CD4-positive, alpha-beta T cell (primary cell): ENCODE measurements around the gene GFY. TPM values are rescaled to one million over a fixed set of nuclear protein-coding genes. Genes with fewer than 3 reads are reported as not detected.

Experiments
- ATAC-seq: fragments of 200-7000 bp; cut with Tn5 transposase; one replicate; pipeline ENCODE4 v1.10.0; 2022; ENCODE audit warnings: mild to moderate bottlenecking; ENCODE audit not compliant: poor library complexity
- CTCF ChIA-PET: fragments of 350-600 bp; sonication (Branson Sonifier 250); formaldehyde crosslinking; loops from one replicate; lab custom pipeline; 2021; ENCODE audit warnings: antibody characterized with exemption, inconsistent platforms; lab: Charles Lee
- POLR2A ChIA-PET: fragments of 350-600 bp; sonication (Branson Sonifier 250); formaldehyde crosslinking; loops from one replicate; lab custom pipeline; 2021; ENCODE audit warnings: antibody characterized with exemption, inconsistent platforms; lab: Charles Lee
- DNase-seq, 14 experiments: peaks; one replicate each; pipeline ENCODE4 v3.0.0-alpha.2; 2013 to 2020; ENCODE audit warnings: mixed read lengths in 2 of 14
- H3K27ac ChIP-seq, 2 donors: one replicate each; pipeline versions ENCODE4 v1.5.1 to v1.7.0; 2013; ENCODE audit warnings: low read length in 2 of 2, low read depth in 1 of 2, mild to moderate bottlenecking in 1 of 2
- H3K27me3 ChIP-seq, 2 experiments: 1 replicate in 1 of 2; 2 replicates in 1 of 2; pipeline versions ENCODE4 v1.6.1 to v1.7.0; 2013; ENCODE audit warnings: low read length in 2 of 2, control low read depth in 1 of 2, mild to moderate bottlenecking in 1 of 2, moderate library complexity in 1 of 2; ENCODE audit not compliant: insufficient read depth in 2 of 2, control insufficient read depth in 1 of 2
- H3K36me3 ChIP-seq: one replicate; pipeline ENCODE4 v1.6.1; 2013; ENCODE audit warnings: low read length, control low read depth; ENCODE audit not compliant: insufficient read depth
- H3K4me1 ChIP-seq: one replicate; pipeline ENCODE4 v1.6.1; 2013; ENCODE audit warnings: low read length, control low read depth; ENCODE audit not compliant: insufficient read depth
- H3K4me3 ChIP-seq: one replicate; pipeline ENCODE4 v1.5.1; 2013; ENCODE audit warnings: mild to moderate bottlenecking, low read length, moderate library complexity
- H3K9me3 ChIP-seq, 2 experiments: 1 replicate in 1 of 2; 2 replicates in 1 of 2; pipeline versions ENCODE4 v1.6.1 to v1.7.0; 2013; ENCODE audit warnings: low read length in 2 of 2, mild to moderate bottlenecking in 2 of 2, control low read depth in 1 of 2, moderate library complexity in 1 of 2; ENCODE audit not compliant: control insufficient read depth in 1 of 2, insufficient read depth in 1 of 2
- H3K27ac Mint-ChIP-seq: one replicate; pipeline ENCODE4 v1.8.0; 2020; ENCODE audit warnings: mixed read lengths
- H3K27me3 Mint-ChIP-seq: one replicate; pipeline ENCODE4 v1.8.0; 2021; ENCODE audit warnings: mixed read lengths
- H3K36me3 Mint-ChIP-seq: one replicate; pipeline ENCODE4 v1.8.0; 2021; ENCODE audit warnings: low read depth, mixed read lengths
- H3K4me1 Mint-ChIP-seq: one replicate; pipeline ENCODE4 v1.8.0; 2021; ENCODE audit warnings: low read depth, mixed read lengths
- H3K4me3 Mint-ChIP-seq: one replicate; pipeline ENCODE4 v1.8.0; 2020; ENCODE audit warnings: mild to moderate bottlenecking, mixed read lengths
- H3K9me3 Mint-ChIP-seq: one replicate; pipeline ENCODE4 v1.8.0; 2020; ENCODE audit warnings: mixed read lengths
- intact Hi-C, 2 experiments: fragments of 100-400 bp; cut with DNase I in 1 of 2; cut with micrococcal nuclease in 1 of 2; formaldehyde crosslinking; loops; one replicate each; pipeline versions ENCODE4 v1.15.1 to v1.9.0; 2023 to 2025; cut with DNase I, micrococcal nuclease
- total RNA-seq, 174 experiments: library from RNA in 2 of 174; stranded (reverse) in 2 of 174; gene quantifications; one replicate each; pipeline ENCODE4 v1.2.3 and lab custom pipeline; 2021 to 2026
- TF ChIP-seq, protein P1 (sequence below): fragments of 200-600 bp; IDR thresholded peaks from one replicate; pipeline ENCODE4 v1.8.0; 2022; ENCODE audit warnings: antibody characterized with exemption, mild to moderate bottlenecking

Gene GFY
- total RNA-seq, 2 experiments from 2014 or later: not detected

DNA sequence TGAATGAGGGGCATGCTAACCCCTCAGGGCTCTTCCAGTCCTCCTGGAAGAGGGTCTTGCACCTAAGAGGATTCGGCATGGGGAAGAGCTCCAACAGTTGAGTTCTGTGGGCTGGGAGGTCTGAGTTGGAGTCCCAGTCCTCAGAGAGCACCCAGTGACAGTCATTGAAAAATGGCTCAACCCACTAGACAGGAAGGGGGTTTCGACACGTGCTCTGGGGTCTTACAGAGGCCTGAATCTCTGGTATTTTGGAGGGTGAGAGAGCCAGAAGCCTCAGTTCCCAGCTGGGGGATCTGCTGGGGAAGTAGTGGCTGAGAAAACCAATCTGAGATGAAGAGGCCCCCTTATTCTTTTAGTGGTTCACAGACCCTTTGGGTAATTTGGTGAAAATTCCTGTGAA is 10.9 kb upstream of the GFY start:
- Histone ChIP-seq H3K4me1 (peaks cover 35% of the 10 kb centered on the region), H3K27ac (no peak overlapping the region), H3K27me3 (peaks cover 7 to 14% of the 10 kb centered on the region in 2 experiments), H3K4me3 (no peak overlapping the region), H3K36me3 (no peaks in the 10 kb centered on the region), H3K9me3 (no peaks in the 10 kb centered on the region)
- no peak for ATAC-seq
- Mint-ChIP-seq H3K4me1 (peaks cover 40% of the 10 kb centered on the region), H3K9me3 (no peaks in the 10 kb centered on the region), H3K27me3 (peaks cover 13% of the 10 kb centered on the region), H3K27ac (no peak overlapping the region), H3K36me3 (no peaks in the 10 kb centered on the region), H3K4me3 (no peak overlapping the region)
- POLR2A ChIA-PET: interaction anchor here (1.1 kb wide), 1 partner anchor 29 kb away, joined by 3 read pairs; no protein-coding TSS in a partner anchor
- intact Hi-C loops: no loop called here
- DNase-seq: no peak
- TF ChIP-seq, protein P1, sequence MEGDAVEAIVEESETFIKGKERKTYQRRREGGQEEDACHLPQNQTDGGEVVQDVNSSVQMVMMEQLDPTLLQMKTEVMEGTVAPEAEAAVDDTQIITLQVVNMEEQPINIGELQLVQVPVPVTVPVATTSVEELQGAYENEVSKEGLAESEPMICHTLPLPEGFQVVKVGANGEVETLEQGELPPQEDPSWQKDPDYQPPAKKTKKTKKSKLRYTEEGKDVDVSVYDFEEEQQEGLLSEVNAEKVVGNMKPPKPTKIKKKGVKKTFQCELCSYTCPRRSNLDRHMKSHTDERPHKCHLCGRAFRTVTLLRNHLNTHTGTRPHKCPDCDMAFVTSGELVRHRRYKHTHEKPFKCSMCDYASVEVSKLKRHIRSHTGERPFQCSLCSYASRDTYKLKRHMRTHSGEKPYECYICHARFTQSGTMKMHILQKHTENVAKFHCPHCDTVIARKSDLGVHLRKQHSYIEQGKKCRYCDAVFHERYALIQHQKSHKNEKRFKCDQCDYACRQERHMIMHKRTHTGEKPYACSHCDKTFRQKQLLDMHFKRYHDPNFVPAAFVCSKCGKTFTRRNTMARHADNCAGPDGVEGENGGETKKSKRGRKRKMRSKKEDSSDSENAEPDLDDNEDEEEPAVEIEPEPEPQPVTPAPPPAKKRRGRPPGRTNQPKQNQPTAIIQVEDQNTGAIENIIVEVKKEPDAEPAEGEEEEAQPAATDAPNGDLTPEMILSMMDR: no peak
- CTCF ChIA-PET: no interaction called here

DNA sequence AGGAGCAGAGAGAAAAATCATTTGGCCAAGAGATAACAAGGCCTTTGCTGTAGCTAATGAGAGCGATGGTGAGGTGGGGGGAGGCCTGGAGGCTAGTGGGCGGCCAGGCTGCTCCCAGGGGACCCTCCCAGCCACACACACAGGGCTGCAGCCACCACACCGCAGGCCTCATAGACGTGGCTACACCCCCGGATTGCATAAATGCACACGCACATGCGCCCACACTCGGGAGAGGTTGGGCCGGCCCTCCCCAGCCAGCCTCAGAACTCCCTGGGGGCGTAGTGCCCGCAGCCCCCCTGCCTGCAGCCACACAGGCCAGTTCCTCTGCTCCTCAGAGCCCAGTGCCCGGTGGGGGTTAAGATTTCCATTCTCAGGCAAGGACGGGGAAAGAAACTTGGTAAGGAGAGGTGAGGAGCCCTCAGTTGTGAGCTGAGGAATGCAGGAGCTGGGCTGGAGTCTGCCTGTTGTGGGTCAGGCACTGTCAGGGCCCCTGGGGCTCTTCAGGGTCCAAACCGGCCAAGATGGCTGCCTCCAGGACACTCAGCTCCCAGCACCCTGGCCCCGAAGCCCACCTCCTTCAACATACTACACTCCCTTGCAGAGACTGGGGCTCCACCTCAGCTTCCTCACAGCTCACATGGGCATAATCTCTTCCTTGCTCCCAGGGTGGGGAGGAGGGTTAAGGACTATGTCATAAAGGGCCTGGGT is 9.9 kb upstream of the GFY start:
- Mint-ChIP-seq H3K27ac (no peak overlapping the region), H3K36me3 (no peaks in the 10 kb centered on the region), H3K27me3 (peaks cover 23% of the 10 kb centered on the region), H3K4me1 (peaks cover 30% of the 10 kb centered on the region), H3K4me3 (no peak overlapping the region), H3K9me3 (no peaks in the 10 kb centered on the region)
- ChIA-PET CTCF (no interaction called here), POLR2A (no interaction called here)
- TF ChIP-seq, protein P1: no peak
- Histone ChIP-seq H3K4me1 (peaks cover 25% of the 10 kb centered on the region), H3K4me3 (no peak overlapping the region), H3K27ac (no peak overlapping the region), H3K9me3 (no peaks in the 10 kb centered on the region), H3K27me3 (peaks cover 14 to 24% of the 10 kb centered on the region in 2 experiments), H3K36me3 (no peaks in the 10 kb centered on the region)
- intact Hi-C loops: no loop called here
- DNase-seq (no peak), ATAC-seq (no peak)

DNA sequence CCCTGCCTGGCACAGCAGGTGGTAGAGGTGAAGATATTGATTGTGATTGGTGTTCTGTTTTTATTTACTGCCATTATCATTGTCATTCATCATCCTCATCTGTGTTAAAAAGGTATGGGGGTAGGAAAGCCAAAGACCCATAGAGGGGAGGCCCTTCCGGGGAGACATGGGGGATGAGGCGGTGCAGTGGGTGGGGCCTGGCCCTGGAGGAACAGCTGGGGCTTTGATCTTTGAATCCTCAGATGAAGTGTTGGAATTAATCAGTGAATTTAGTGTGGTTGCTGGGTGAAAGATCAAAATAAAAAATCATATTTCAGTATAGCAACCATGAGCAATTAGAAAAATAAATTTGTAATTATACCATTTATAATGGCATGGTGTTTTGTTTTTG is 9.4 kb upstream of the GFY start:
- intact Hi-C loops: no loop called here
- H3K4me3 ChIP-seq: no peak overlapping the region
- no peaks in the 10 kb centered on the region for H3K36me3 Mint-ChIP-seq
- ATAC-seq: no peak
- no peak overlapping the region for H3K27ac Mint-ChIP-seq
- peaks cover 0 to under 1% of the 10 kb centered on the region in 2 experiments for H3K9me3 ChIP-seq
- H3K27me3 ChIP-seq: peaks cover 20 to 29% of the 10 kb centered on the region in 2 experiments
- CTCF ChIA-PET: no interaction called here
- TF ChIP-seq, protein P1: no peak
- H3K9me3 Mint-ChIP-seq: no peaks in the 10 kb centered on the region
- H3K4me1 Mint-ChIP-seq: peaks cover 33% of the 10 kb centered on the region
- POLR2A ChIA-PET: no interaction called here
- H3K27me3 Mint-ChIP-seq: peaks cover 29% of the 10 kb centered on the region
- no peak overlapping the region for H3K4me3 Mint-ChIP-seq
- peaks cover 20% of the 10 kb centered on the region for H3K4me1 ChIP-seq
- H3K36me3 ChIP-seq: no peaks in the 10 kb centered on the region
- no peak for DNase-seq
- H3K27ac ChIP-seq: no peak overlapping the region
